T-cell (primary cell): ENCODE measurements around the gene ZBTB40. TPM values are rescaled to one million over a fixed set of nuclear protein-coding genes. Genes with fewer than 3 reads are reported as not detected.

ENCODE experiments used
- ATAC-seq, 4 experiments: fragments of 200-7000 bp in 3 of 4; fragments of 150-1000 bp in 1 of 4; cut with Tn5 transposase; replicated peaks in 1 of 4; 1 replicate in 3 of 4; 2 replicates in 1 of 4; pipeline ENCODE4 v1.10.0; 2021; ENCODE audit warnings: moderate library complexity in 3 of 4, mild to moderate bottlenecking in 2 of 4, moderate number of reproducible peaks in 1 of 4
- CTCF ChIA-PET, 2 donors: fragments of 300-600 bp; sonication (Branson Sonifier 250); formaldehyde crosslinking; loops; one replicate each; lab custom pipeline; 2022; ENCODE audit warnings: antibody characterized with exemption in 2 of 2; lab: Charles Lee
- POLR2A ChIA-PET, 2 donors: fragments of 300-600 bp; sonication (Branson Sonifier 250); formaldehyde crosslinking; loops; one replicate each; lab custom pipeline; 2022; ENCODE audit warnings: antibody characterized with exemption in 2 of 2; lab: Charles Lee
- DNase-seq, 35 experiments: peaks; one replicate each; pipeline versions ENCODE4 v3.0.0 to v3.0.0-alpha.2; 2013 to 2023
- H3K27ac ChIP-seq: one replicate; pipeline ENCODE4 v1.5.1; 2013; ENCODE audit warnings: low read length
- H3K27me3 ChIP-seq, 2 experiments: replicated peaks in 1 of 2; 1 replicate in 1 of 2; 2 replicates in 1 of 2; pipeline versions ENCODE4 v1.6.1 to v1.7.0; 2013; ENCODE audit warnings: low read length in 1 of 2, mixed read lengths in 1 of 2; ENCODE audit not compliant: control insufficient read depth in 2 of 2, insufficient read depth in 2 of 2; ENCODE audit errors: extremely low read depth in 1 of 2
- H3K36me3 ChIP-seq, 2 donors: 1 replicate in 1 of 2; 2 replicates in 1 of 2; pipeline versions ENCODE4 v1.6.1 to v1.7.0; 2013; ENCODE audit warnings: low read length in 1 of 2; ENCODE audit not compliant: control insufficient read depth in 2 of 2, insufficient read depth in 1 of 2; ENCODE audit errors: extremely low read depth in 1 of 2
- H3K4me1 ChIP-seq, 2 experiments: 1 replicate in 1 of 2; 2 replicates in 1 of 2; pipeline versions ENCODE4 v1.6.1 to v1.7.0; 2013; ENCODE audit warnings: low read length in 2 of 2, mixed read lengths in 1 of 2; ENCODE audit not compliant: insufficient read depth in 2 of 2, control insufficient read depth in 1 of 2; ENCODE audit errors: extremely low read depth in 1 of 2
- H3K4me3 ChIP-seq, 2 donors: 1 replicate in 1 of 2; 2 replicates in 1 of 2; pipeline versions ENCODE4 v1.5.1 to v1.7.0; 2013; ENCODE audit warnings: mild to moderate bottlenecking in 2 of 2, low read length in 1 of 2, moderate library complexity in 1 of 2; ENCODE audit not compliant: control insufficient read depth in 1 of 2; ENCODE audit errors: extremely low read depth in 1 of 2
- H3K9me3 ChIP-seq: 2 replicates; pipeline ENCODE4 v1.7.0; 2013
- H3K27ac Mint-ChIP-seq, 2 donors: one replicate each; pipeline ENCODE4 v1.8.0; 2020 to 2021; ENCODE audit warnings: mild to moderate bottlenecking in 2 of 2, mixed read lengths in 2 of 2
- H3K27me3 Mint-ChIP-seq, 2 donors: one replicate each; pipeline ENCODE4 v1.8.0; 2021 to 2022; ENCODE audit warnings: mixed read lengths in 2 of 2
- H3K36me3 Mint-ChIP-seq: one replicate; pipeline ENCODE4 v1.8.0; 2021; ENCODE audit warnings: mixed read lengths
- H3K4me1 Mint-ChIP-seq, 3 donors: one replicate each; pipeline ENCODE4 v1.8.0; 2020 to 2022; ENCODE audit warnings: mixed read lengths in 3 of 3, mild to moderate bottlenecking in 1 of 3
- H3K4me3 Mint-ChIP-seq, 3 donors: one replicate each; pipeline ENCODE4 v1.8.0; 2020 to 2022; ENCODE audit warnings: mild to moderate bottlenecking in 3 of 3, mixed read lengths in 3 of 3, moderate library complexity in 3 of 3
- H3K9me3 Mint-ChIP-seq, 3 donors: one replicate each; pipeline ENCODE4 v1.8.0; 2020 to 2022; ENCODE audit warnings: mixed read lengths in 3 of 3
- WGBS: methylation state at CpG from one replicate; pipeline ENCODE4 v1.1.5; 2013; ENCODE audit warnings: missing lambda C conversion rate; ENCODE audit not compliant: insufficient coverage; 5-methylcytosine and 5-hydroxymethylcytosine counted together
- total RNA-seq, 35 experiments: library from RNA in 6 of 35; stranded (reverse) in 6 of 35; fragments of 120-200 nt in 1 of 35; gene quantifications; one replicate each; pipeline versions ENCODE4 v1.2.1 to v1.2.4 and lab custom pipeline; 2013 to 2026

ZBTB40 gene
- total RNA-seq, 5 donors from 2014 or later (not counting 1 experiment from before 2014, with no cell fraction given), result 42.6 to 62.9 (median 54.1) TPM

DNA sequence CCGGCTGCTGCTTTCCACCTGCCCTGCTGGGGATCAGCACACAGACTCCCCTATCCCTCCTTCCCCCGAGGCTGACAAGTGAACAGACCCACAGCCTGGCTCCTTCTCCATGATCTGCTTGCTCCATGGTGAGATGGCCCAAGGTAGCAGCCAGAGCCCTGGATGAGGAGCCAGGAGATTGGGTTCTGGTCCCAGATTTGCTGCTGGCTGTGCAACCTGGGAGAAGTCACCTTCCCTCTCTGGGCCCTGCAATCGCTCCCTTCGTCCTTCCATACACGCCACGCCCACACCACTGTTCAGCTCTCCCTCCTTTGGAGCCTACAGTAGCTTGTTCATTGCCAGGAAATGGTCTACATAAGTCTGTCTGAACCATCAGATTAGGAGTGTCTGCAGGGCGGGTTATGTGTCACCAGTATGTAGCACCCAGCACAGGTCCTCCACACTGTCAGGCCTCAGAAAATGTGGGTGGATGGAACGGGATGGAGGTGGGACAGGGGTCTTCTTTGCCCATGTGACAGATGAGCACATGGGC lies 102.4 kb downstream of the ZBTB40 start:
- H3K27ac Mint-ChIP-seq, result no peak overlapping the region
- ChIA-PET POLR2A (no interaction called here), CTCF (no interaction called here)
- DNase-seq (no peak), ATAC-seq (no peak)
- 78% methylated on average over 5 of the region's 8 CpGs for WGBS
- peaks cover 42 to 71% of the 10 kb centered on the region in 2 donors for H3K27me3 Mint-ChIP-seq
- no peaks in the 10 kb centered on the region for H3K36me3 ChIP-seq
- peaks cover 0 to 13% (median 0%) of the 10 kb centered on the region in 3 donors for H3K4me1 Mint-ChIP-seq
- peaks cover 0 to 92% of the 10 kb centered on the region in 2 experiments for H3K27me3 ChIP-seq
- no peak overlapping the region for H3K4me3 ChIP-seq
- H3K36me3 Mint-ChIP-seq, result no peaks in the 10 kb centered on the region
- no peaks in the 10 kb centered on the region for H3K9me3 ChIP-seq
- H3K4me1 ChIP-seq, result no peaks in the 10 kb centered on the region
- no peaks in the 10 kb centered on the region for H3K9me3 Mint-ChIP-seq
- no peak overlapping the region for H3K27ac ChIP-seq
- no peak overlapping the region for H3K4me3 Mint-ChIP-seq

DNA sequence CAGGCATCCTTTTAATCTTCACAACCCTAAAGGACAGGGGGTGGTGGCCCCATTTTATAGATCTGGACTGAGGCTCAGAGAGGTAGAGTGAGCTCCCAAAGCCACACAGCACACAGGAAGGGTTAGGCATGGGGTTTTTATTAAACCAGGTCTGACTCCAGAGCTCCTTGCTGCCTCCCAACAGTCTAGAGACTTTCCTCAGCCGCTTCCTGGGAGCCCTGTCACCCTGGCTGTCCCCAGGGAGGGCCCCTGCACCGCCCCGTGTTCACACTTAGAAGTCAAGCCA lies 103.7 kb downstream of the ZBTB40 start:
- Histone ChIP-seq H3K36me3 (no peaks in the 10 kb centered on the region), H3K4me3 (no peak overlapping the region), H3K27me3 (peaks cover 0 to 91% of the 10 kb centered on the region in 2 experiments), H3K4me1 (no peaks in the 10 kb centered on the region), H3K27ac (no peak overlapping the region), H3K9me3 (no peaks in the 10 kb centered on the region)
- peaks cover 0 to 13% (median 0%) of the 10 kb centered on the region in 3 donors for H3K4me1 Mint-ChIP-seq
- no peak overlapping the region for H3K27ac Mint-ChIP-seq
- H3K9me3 Mint-ChIP-seq, result no peaks in the 10 kb centered on the region
- ChIA-PET POLR2A (no interaction called here), CTCF (interaction anchor here in 1 of 2 donors (0.5 kb wide), 1 partner anchor 110 kb away, joined by 4 read pairs; no protein-coding TSS in a partner anchor)
- no peaks in the 10 kb centered on the region for H3K36me3 Mint-ChIP-seq
- ATAC-seq (no peak), DNase-seq (no peak)
- H3K4me3 Mint-ChIP-seq, result no peak overlapping the region
- peaks cover 40 to 73% of the 10 kb centered on the region in 2 donors for H3K27me3 Mint-ChIP-seq
- WGBS, result 50% methylated on average over 2 of the region's 3 CpGs

DNA sequence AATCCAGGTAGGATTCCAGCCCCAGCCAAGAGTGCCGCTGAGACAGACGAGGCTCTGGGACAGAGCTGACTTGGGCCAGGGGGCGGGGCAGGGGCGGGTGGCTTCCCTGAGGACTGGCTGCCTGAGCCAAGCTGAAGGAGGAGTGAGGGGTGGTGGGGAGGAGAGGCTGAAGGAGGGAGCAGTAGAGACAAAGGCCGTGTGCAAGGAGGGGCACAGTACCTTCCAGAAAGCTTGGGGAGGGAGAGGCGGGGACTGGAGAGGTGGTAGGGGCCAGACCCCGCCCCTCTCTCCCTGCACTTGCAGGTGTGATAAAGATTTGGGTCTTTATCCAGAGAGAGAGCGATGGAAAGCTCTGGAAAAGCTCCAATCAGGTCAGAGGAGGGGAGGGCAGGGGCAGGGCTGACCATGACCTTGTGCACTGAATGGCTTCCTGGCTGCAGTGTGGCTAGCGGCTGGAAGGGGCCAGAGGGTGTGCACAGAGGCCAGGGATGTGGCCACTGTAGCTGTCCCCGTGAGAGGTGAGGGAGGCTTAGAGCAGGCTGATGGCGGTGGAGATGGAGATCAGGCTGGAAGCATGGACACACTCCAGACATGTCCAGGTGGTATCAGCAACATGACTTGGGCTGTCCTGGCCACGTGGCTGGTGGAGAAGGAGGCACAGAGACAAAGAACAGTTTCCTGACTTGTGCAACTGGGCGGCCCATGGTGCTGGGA lies 104.9 kb downstream of the ZBTB40 start:
- Mint-ChIP-seq H3K4me3 (no peak overlapping the region), H3K27ac (no peak overlapping the region), H3K36me3 (no peaks in the 10 kb centered on the region), H3K4me1 (peaks cover 0 to 13% (median 0%) of the 10 kb centered on the region in 3 donors), H3K9me3 (no peaks in the 10 kb centered on the region), H3K27me3 (peaks cover 46 to 74% of the 10 kb centered on the region in 2 donors)
- no peak overlapping the region for H3K4me3 ChIP-seq
- peaks cover 2 to 90% of the 10 kb centered on the region in 2 experiments for H3K27me3 ChIP-seq
- H3K27ac ChIP-seq, result no peak overlapping the region
- H3K9me3 ChIP-seq, result no peaks in the 10 kb centered on the region
- H3K4me1 ChIP-seq, result no peaks in the 10 kb centered on the region
- no peak for DNase-seq
- H3K36me3 ChIP-seq, result no peaks in the 10 kb centered on the region
- POLR2A ChIA-PET, result no interaction called here
- CTCF ChIA-PET, result no interaction called here
- no peak for ATAC-seq
- WGBS, result 28% methylated on average over 13 of the region's 13 CpGs

DNA sequence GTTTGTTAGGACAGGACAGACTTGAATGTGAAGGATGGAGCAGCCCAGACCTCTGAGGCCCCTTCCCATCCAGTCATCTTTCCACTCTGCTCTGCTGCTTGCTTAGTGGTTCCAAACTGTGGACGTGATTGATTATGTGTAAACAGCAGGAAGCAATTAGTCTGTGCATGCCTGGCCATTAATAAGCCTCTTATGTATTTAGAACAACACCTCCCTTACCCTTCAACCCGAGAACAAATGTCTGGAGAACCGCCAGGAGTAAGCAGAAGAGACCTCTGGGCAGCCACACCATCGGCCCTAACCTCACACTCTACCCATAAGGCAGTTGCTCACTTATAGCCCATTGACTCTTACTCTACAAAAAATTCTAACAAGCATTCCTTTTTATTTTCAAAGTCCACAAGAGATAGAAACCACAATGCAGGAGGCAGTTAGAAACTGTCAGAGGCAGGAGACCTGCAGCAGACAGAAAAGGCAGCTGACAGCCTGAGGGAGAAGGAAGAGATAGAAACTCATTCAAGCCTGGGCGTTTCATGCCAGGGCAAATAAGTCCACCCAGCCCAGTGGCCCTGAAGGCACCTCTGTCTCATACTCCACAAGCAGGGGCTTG lies 105.8 kb downstream of the ZBTB40 start:
- Mint-ChIP-seq H3K36me3 (no peaks in the 10 kb centered on the region), H3K27ac (no peak overlapping the region), H3K4me1 (peaks cover 0 to 13% (median 0%) of the 10 kb centered on the region in 3 donors), H3K4me3 (no peak overlapping the region), H3K9me3 (no peaks in the 10 kb centered on the region), H3K27me3 (peaks cover 46 to 77% of the 10 kb centered on the region in 2 donors)
- Histone ChIP-seq H3K4me3 (no peak overlapping the region), H3K36me3 (no peaks in the 10 kb centered on the region), H3K27me3 (peaks cover 7 to 90% of the 10 kb centered on the region in 2 experiments), H3K9me3 (no peaks in the 10 kb centered on the region), H3K27ac (no peak overlapping the region), H3K4me1 (no peaks in the 10 kb centered on the region)
- ATAC-seq, result no peak
- WGBS, result 27% methylated on average over 3 of the region's 5 CpGs
- ChIA-PET POLR2A (no interaction called here), CTCF (no interaction called here)
- DNase-seq, result no peak

DNA sequence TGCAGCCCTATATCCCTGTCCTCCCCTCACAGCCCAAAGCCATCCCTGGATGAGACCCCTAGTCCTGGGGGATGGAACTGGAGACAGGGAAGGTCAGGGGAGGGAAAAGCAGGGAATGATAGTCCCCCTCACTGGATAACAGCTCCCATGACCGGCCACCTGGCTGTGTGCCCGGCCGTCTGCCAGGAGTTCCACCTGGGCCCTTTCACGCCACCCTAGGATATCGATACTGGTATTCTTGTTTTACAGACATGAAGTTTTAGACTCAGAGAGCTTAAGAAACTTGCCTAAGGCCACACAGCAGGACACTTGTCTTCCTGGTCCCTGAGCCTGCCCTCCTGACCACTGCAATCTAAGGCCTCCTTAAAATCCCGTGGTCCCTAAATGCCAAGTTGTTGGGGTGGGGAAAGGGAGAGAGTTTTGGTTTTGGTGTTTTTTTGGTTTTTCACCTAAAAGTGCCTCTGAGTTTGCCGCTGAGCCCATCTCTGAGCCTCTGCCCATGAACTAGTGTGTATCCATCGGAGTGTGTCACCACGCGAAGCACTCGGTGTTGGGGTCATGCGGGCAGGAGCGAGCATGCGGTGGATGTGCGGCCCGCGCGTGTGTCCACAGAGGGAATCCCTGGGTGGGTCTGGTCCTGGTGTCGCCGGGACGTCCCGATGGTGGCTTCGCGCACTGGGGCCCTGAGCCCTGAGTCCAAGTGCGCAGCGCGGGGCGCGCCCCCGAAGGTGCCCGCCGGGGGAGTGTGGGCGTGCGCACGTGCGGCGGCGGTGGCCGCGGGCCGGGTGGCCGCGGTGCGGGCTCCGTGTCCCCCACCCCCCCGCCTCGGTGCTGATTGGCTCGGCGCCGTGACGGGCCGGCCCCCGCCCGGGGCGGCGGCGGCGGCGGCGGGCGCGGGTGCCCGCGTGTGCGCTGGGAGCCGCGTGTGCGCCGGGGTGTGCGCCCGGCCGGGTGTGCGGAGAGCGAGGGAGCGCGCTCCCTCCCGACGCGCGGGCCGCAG lies 111.2 kb downstream of the ZBTB40 start, which contains the start of gene EPHA8:
EPHA8 (plus strand) TSS at position 906 of the 1,000 bp plus-strand sequence. CDS start 147 bp downstream, outside the sequence.
- Mint-ChIP-seq H3K27me3 (peaks cover 37 to 64% of the 10 kb centered on the region in 2 donors), H3K4me1 (peaks cover 0 to 10% (median 2%) of the 10 kb centered on the region in 3 donors), H3K9me3 (no peaks in the 10 kb centered on the region), H3K36me3 (no peaks in the 10 kb centered on the region), H3K27ac (no peak within 1 kb of the TSS), H3K4me3 (peak within 1 kb of the TSS in 2 of 3 donors; percentile 34 to 42)
- Histone ChIP-seq H3K27ac (no peak within 1 kb of the TSS), H3K36me3 (no peaks in the 10 kb centered on the region), H3K9me3 (no peaks in the 10 kb centered on the region), H3K27me3 (peaks cover 9 to 83% of the 10 kb centered on the region in 2 experiments), H3K4me1 (no peaks in the 10 kb centered on the region), H3K4me3 (no peak within 1 kb of the TSS)
- 7% methylated on average over 74 of the region's 81 CpGs for WGBS
- POLR2A ChIA-PET, result no interaction called here
- DNase-seq, result no peak
- ATAC-seq, result no peak
- CTCF ChIA-PET, result no interaction called here
